DMS153 treated with DMSO at 0.1 percent for 48 hours (cell line): ENCODE results near the gene CCDC157.
A peak's percentile ranks its signal among the peaks of the same experiment; 100 is the strongest.

Experiments
- DNase-seq: peaks from one replicate; lab custom pipeline; 2025; ENCODE audit not compliant: unreplicated experiment; lab: John Stamatoyannopoulos, UW

CCDC157 gene

DNA sequence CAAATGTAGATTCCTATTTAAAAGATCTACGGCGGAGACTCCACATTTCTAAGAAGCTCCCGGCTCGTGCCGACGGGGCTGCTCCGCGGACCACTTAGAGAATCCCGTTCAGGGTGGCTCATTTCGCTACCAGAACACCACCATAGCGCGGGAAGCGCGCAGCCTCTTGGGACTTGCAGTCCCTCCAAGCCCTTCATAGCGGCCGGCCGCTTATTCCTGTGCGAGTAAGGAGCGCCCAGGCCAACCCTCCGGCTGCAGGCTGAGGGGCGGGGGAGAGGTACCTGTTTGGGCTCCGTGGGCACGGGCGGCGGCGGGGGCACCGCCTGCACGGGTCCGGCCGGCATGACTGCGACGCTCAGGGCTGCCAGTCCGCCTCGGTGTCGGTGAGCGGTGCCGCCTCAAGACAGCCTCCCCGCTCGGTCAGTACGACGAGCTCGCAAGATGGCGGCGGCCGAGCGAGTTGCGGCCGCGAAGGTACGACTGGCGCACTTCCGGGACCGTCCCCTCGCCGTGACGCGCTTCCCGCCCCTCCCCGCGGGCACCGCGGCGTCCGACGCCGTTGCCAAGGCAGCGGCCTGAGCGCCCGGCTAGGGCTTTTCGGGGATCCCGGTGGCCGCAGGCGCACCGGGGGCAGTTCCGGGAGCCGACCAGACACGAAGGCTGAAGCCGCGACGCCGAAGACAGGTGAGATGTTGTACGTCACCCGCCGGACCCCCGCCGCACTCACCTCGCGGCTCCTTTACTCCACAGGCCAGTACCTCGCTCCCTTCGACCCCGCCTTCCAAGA lies at the start of gene CCDC157, which contains the start of gene SF3A1:
Gene CCDC157 (plus strand): TSS at position 559 of the 787 bp plus-strand sequence. CDS start 8,994 bp downstream, outside the sequence.
Gene SF3A1 (minus strand): TSS at position 446 of the 787 bp plus-strand sequence. CDS start 102 bp downstream, at position 344.
- DNase-seq = peak; percentile 78

DNA sequence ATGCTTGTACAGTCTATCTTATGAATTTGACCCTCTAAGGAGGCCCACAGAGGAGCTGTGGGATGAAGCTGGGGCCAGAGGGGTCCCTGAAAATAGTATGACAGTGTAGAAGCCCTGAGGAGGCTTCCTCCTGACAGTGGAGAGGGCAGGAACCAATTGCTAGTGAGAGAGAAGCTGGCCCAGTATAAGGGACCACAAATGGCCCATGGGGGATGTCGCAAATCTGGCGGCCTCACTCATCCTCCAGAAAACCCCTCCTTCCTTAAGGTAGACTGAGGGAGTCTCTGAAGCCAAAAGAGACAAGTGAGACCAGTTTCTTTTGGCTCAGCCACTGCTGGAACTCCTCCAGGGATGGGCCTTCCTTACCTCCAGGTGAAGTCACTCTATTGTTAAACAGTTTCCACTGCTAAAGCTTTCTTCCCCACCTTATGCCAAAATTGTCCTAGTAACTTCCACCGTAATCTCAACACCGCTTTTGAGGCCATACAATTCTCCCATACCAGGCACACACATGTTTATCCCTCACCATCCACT lies 49.7 kb upstream of the CCDC157 start:
- DNase-seq = no peak

DNA sequence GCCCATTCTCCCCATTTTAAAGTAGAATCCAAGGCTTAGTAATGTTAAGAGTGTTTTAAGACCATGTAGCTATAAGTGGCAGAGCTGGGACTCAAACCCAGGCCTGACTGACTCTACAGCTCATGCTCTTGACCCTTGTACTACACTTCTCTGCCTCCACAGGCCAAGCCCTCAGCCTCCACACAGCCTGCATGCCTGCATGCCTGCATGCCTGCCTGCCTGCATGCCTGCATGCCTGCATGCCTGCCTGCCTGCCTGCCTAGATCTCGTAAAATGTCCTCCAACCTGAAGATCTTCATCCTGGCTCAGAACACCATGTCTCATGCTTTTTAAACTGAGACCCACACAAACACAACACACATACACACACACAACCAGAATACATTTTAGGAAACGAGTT lies 48.7 kb upstream of the CCDC157 start:
- DNase-seq = no peak

DNA sequence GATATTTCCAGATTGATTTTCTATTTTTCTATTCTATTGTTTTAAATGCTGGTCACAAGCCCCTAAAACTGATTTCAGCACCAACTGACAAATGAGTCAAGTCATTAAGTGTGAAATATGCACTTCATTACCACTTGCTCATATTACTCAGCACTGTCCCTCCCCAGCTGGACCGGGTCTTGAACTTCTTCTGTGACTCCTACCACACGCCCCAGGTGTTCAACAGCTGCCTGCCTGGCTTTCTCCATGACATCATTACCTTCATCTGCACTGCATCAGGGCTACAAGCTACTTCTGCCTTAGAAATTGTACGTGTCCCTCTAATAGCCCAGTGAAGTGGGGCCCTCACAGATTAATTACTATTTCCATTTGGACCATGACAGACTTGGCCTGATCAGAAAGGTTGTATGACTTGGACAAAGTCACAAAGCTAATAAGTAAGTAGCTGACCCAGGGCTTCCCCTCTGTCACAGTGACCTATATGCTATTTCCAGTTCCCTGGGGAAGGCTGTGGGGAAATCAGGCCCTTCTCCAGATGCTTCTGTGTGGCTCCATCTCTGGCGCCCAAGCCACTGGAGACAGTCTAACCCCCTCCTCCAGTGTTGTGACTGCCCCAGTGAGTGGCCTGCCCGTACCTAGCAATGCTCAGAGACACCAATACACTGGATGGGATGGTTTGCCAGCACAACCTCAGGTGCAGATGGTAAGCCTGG lies 48.1 kb upstream of the CCDC157 start:
- DNase-seq = no peak

DNA sequence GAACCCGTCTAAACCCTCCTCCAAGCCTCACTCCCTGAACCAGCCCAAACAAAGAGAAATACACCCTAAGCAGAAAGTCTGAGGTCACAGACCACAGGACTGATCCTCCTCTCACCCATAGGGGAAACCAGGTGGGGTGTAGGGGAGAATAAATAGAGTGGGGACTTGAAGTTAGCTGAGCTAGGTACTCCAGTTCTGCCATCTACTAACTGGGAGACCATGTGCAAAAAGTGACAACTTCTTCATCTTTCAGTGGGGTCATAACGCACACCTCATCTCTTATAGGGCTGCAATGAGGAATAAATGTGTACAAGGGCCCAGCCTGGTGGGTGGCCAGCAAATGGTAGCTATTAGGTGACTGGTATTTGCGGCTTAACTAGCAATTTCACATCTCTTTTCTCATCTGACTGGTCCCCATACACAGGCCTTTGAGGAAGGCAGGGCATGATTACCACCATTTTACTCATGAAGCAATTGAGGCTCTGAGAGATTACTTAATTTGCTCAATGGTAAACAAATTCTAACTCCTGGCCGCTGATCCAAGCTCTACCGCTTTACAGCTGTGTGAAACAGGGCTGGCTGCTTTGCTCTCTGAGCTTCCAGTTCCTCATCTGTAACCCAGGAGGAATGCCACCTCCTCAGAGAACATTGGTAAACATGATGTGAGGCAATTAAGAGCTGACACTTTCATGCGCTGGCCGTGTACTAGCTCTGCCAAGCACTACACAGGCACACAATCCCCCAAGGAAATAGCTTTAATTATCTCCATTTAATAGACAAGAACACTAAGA lies 46.7 kb upstream of the CCDC157 start:
- peak; percentile 7 for DNase-seq

DNA sequence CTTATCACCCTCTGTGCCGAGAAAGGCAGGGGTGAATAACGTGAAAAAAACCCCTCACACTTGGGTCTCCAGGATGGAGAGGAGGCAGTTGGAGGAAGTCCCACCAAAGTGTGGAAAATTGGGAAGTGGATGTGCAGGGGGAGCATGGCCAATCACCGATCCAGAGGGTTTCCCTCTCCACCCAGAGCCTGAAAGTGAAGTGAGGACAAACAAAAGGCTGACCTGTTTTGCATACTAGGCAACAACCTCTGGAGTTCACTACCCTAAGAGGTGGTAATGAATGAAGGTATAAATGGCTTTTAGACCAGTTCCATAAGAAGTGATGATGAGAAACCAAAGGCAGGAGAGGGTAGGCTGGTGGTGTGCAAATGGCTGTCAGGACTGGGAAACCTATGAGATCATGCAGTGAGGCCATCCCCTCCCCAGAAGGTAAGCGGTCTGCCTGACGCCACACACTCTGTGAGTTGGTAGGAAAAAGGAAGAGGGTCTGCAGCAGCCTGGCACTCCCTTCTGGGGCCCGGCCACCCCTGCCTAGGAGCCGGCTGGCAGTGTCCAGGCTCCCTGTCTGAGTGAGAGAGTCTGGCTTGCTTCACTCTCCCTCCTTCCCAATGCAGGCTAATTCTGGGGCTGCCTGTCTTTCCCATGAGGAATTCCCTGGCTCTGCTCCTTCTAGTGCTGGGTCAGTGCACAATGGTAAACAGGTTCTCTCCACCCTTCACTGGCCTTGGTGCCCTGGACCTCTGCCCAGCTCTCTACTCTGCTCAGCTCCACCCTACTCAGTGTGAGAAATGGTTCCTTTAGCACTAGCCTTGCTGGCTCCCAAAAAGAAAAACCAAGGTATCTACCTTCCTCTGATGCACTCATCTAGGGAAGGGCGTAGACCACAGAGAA lies 45.7 kb upstream of the CCDC157 start:
- no peak for DNase-seq

DNA sequence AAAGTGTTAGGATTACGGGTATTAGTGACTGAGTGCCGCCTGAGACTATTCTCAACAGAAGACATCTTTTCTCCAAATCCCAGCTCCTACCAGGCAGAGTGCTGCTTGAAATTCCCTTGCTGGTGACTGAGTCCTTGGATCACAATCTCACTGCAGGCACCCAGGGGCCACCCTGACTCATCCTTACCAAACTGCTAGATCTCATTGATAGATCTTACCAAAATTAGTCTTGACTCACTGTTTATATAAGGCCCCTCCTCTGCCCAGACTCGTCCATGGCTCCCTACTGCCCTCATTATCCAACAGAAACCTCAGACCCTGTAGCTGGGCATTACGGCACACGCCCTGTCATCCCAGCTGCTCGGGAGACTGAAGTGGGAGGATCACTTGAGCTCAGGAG lies 44.8 kb upstream of the CCDC157 start:
- no peak for DNase-seq

DNA sequence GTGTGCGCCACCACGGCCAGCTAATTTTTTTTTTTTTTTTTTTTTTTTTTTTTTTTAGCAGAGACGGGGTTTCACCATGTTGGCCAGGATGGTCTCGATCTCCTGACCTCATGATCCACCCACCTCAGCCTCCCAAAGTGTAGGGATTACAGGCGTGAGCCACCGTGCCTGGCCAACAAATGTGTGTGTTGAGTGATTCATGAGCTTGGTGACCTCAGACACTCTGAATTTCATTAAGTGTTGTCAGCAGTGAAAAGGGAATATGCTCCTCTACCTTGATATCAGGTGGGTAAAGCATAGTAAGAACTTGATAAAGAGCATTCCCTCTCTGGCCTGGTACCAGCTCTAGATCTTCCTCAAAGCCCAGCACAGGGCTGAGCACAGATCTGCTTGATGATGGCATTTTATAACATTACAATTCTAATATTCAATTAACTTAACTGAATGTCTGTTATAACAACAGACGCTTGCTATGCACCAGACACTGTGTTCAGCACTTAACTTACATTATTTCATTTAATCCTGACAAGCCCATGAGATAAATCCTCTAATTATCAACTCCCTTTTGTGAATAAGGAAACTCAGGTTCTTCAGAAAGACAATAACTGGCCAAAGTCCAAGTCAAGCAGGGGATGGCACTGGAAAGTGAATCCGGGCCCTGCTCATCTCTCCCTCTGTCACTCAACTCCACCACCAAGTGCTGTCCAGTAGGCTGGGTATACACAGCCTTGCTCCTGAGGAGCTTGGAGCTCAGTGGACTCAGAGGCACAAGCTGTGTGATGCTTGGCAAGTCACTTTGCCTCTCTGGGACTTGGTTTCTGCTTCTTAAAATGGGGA lies 43.1 kb upstream of the CCDC157 start:
- DNase-seq = no peak

DNA sequence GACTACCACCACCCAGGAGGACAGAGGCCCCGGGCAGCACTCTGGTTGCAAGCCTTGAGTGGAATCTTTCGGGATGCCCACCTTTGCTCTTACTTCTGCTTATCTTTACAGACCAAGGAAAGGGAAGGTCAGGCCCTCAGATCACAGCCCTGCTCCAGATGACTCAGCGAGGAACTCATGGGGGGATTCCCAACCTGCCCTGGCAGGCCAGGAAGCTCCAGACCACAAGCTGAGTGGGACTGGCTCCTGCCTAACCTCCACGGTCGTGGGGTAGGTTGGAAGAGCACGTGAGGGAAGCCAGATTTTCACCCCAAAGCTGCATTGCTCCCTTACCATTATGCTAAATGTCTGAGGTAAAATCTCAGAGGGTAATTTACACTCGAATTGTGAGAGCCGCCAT lies 41.9 kb upstream of the CCDC157 start:
- no peak for DNase-seq

DNA sequence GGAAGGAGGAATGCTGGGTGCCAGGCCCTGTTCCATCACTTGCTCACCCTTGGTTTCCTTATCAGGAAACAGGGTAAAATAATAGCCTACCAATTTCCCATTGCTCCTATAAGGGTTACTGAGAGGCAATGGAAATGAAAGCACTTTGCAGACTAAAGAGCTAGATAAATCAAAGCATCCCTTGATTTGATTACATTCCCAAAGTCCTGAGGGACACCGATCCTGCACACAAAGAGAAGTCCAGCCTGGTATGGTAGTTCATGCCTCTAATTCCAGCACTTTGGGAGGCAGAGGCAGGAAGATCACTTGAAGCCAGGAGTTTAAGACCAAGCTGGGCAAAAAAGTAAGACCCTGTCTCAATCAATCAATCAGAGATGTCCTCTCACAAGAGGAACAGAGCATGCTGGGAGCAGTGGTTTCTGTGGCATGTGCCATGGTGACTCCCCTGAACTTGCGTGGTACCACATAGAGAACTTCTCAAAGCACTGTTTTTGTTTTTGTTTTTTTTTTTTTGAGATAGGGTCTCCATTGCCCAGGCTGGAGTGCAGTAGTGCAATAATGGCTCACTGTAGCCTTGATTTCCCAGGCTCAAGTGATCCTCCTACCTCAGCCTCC lies 40.7 kb upstream of the CCDC157 start:
- DNase-seq = no peak

DNA sequence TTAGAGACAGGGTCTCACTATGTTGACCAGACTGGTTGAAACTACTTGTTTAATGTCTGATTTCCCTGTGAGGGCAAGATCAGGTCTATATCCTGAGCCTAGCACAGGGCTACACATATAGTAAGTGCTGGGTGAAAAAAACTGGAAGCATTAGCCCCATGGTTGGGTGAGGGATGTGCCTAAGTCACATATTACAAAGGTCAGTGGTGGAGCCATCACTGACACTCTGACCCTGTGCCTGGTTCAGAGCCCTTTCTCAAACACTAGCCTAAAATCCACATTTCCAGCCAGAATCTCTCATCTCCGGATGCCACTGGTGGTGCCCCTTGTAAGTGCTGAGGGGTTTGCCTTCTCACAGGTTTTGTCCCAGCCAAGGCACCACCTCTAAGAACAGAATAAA lies 39.0 kb upstream of the CCDC157 start:
- DNase-seq = no peak

DNA sequence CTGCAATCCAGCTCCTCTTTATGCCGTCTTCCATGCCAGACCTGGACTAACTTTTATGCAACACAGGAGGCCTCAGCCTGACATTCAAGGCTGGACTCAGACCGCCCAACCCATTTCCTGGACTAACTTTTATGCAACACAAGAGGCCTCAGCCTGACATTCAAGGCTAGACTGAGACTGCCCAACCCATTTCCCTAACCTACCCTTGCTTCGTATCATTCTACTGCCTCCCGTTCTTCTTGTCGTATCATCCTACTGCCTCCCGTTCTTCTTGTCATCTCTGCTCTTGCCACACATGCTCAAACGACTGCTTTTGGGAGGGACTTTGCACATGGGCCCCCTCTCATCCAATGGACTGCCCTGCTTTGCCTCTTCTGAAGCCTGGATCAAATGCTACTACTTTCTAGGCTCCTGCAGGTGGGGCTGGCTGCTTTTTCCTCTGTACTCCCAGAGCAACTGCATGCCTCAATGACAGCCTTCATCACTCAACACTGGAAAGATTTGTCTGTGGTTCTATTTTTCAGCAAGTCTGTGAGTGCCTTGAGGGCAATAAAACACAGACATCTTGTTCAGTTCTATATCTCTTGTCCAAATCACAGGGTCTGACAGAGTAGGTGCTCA lies 37.9 kb upstream of the CCDC157 start:
- DNase-seq = no peak

DNA sequence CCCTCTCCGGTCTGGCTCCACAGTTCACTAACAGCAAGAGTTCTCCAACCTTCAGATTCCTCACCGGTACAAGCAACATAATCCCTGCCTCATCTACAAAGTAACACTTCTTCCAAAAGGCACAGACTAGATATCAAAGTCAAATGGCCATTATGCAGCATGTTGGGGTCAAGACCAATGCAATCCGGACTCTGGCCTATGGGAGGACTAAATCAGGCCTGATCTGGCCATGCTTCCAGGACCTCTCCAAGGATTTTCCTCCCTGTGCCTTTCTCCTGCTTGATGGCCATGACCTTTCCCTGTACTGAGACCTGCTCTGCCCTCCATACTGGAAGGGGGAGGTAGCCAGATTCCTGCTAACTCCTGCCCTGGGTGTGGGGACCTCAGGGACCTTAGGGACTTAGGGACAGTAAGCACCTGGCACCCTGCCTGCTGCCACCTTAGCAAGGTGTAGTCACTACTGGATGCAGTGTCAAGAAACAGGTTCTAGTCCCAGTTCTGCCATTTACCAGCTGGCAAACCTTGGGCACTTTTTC lies 36.7 kb upstream of the CCDC157 start:
- no peak for DNase-seq

DNA sequence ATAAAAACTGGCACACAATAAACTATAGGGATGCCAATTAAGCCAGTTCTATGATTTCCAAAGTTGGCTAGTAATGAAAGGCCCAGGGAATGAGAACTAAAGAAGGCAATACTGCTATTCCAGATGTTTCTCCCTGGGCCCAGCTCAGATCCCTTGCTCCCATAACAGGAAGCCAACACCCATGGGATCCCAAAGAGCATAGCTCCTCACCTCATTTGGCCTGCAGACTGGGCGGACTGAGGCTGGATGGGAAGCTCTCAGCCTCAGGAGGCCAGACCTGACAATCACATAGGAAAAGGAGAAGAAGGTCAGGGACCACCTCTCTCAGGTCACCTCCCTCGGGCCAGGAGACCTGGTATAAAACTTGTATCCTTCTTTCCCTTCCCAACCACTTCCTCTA lies 35.3 kb upstream of the CCDC157 start:
- no peak for DNase-seq

DNA sequence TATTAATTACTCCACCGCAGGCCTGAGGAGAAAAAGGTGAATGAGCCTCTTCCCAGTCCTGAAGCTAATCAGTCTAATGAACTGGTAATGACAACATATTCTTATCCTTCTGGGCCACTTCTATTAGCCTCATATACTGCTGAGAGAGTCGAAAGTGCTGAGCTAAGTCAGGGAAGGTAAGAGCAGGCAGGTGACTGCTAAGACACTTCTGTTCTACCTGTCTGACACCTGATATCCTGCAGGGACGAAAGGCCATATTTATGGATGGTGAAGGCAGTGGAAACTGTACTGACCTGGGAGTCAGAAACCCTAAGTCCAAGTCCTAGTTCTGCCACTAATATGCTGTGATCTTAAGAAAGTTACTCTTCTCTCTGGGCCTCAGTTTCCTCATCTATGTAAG lies 33.6 kb upstream of the CCDC157 start:
- no peak for DNase-seq

DNA sequence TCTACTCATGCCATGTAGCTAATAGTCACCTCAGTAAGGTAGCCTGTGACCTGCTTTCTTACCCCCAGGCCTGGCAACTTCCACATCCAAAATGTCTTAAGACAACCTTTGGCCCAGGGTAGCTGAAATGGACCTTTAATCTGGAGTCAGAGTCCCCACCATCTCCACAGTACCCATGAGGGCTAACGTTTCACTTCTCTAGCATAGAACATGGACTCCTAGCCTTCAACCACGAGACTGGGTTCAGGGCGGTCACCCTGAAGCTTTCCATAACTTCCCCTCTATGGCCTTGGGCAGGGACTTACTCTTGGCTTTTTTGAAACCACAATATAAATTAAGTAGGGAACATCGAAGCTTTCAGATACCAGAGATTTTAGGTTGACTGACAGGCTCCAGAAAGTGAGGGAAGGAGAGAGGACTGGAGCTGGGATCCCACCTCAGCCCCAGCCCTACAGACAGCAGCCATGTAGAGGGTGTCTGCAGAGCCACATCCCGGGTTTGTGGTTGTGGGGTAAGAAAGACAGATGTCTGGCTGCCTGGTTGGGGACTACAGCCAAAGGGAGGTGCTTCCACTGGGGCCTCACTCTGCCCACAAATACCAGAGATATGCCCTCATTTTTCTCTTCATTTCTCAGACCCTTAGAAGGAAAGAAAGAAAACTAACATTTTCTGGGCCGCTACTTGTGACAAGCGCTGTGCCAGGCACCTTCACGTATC lies 32.6 kb upstream of the CCDC157 start:
- no peak for DNase-seq

DNA sequence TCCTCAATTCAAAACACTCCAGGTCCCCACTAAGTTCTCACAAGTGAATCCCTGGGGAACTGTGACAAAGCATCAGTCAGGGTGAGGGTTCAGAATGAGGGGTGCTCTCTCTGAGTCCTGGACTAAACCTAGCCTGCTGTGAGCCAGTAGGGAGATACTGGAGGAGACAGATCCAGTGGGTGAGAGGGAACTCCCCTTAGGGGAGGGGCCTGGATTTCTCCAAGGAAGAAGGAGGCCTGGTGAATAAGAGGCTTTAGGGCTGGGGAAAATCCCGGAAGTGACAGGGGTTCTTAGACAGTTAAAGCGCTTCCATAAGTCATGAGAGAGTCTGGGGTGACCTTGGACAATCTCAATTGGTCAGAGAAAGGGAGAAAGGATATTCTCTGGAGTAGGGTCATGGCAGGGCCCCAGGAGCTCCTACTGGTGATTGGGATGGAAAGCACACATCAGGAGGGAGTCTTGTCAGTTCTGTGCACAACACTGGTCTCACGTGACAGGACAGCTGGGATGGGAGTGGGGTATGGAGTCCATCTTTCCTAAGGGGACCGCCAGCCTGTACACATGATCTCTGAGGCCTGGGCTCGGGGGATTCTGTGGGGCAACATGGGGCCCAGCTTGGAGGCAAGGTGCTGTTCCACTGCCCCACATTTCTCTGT lies 31.6 kb upstream of the CCDC157 start:
- no peak for DNase-seq
